NCI-H1436 (cell line): ENCODE data around the gene LTA4H.

Source experiments
- DNase-seq: peaks from one replicate; lab custom pipeline; 2025; lab: John Stamatoyannopoulos, UW

The LTA4H gene

DNA sequence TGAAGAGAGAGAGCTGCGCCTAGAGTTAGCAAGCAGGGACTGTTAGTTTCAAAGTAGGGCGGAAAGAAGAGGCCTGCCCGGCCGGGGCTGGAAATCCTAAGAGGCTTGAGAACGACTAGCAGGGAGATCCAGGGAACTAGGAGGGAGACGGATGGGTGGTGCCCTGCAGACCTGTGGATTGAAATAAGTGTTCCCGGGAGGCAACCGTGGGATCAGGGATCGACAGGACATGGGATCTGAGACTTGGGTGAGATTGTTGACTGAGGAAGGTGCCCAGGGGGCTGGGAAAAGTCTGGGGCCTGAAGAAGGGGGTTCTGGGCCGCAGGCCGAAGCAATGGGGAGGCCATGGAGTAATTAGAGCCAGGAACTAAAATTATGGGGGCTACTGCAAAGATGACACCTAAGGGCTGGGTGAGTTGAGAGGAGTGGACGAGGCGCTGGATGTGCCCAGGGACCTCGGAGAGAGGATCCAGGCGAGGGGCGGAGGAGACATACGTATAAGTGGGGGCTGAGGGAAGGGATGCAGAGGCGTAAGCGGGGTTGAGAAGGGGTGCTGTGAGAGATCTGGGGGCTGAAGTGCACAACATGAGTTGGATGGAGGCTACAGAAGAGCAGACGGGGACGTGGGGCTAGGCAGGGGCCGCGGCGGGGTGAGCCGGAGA is 635 bp downstream of the LTA4H start:
- DNase-seq = no peak

DNA sequence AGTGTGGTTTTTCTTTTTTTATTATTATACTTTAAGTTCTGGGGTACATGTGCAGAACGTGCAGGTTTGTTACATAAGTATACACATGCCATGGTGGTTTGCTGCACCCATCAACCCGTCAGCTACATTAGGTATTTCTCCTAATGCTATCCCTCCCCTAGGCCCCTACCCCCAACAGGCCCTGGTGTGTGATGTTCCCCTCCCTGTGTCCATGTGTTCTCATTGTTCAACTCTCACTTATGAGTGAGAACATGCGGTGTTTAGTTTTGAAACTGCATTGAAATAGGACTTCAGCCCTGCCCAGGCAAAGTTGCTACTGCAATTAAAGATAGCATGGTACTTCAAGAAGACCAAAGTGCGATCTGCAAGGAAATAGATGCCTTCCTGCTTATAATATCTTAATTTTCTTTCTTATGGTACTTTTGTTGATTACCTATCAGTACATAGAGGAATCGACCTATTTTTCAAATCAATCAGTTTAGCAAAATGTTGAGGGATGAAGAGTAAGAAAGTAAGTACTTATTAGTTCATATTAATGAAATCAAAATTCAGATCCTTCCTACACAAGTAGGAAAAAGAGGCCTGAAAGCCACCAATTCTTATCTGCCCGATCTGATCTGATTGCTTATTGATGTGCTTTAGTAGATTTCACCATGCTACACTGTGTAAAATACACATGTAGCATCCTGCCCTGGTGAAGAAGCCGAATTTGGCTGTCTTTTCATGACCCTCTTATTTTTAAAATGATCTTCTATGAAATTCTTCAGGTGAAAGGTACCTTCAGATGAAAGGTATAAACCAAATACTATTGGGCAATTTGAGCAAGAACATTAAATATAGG is 1.6 kb downstream of the LTA4H start:
- no peak for DNase-seq

DNA sequence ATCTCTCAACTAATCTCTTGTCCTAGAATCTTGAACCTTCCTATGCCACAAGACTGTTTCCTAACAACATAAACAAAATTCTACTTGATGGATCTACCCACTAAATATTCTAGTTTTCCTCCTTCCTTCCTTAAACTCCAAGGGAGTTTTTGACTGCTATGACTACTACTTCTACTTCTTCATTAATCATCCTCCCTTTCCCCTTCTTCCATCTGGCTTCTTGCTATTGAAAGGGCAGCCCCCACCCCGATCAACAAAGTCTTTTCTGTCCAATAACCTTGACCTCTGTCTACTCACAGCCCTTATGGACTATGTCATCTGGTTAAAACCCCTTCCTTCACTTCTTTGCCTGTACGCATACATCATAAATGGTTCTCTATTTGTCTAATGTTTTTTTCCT is 5.6 kb downstream of the LTA4H start:
- no peak for DNase-seq

DNA sequence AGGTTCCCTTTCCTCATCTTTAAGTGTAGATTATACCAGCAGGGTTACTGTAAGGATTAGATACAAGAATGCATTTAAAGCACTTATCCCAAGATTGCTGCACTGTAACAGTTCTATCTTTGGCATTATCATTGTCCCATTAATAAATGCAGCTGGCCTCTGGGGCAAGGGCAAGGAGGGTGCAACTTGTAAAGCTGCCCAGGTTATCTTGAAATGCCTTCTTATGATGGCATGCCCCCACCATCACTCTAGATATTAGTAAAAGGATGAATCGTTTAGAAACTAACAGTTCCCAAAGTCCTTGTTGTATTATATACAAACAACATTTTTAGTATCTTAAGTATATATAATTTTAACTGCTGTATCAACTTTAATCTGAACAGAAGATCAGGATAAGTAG is 6.8 kb downstream of the LTA4H start:
- no peak for DNase-seq

DNA sequence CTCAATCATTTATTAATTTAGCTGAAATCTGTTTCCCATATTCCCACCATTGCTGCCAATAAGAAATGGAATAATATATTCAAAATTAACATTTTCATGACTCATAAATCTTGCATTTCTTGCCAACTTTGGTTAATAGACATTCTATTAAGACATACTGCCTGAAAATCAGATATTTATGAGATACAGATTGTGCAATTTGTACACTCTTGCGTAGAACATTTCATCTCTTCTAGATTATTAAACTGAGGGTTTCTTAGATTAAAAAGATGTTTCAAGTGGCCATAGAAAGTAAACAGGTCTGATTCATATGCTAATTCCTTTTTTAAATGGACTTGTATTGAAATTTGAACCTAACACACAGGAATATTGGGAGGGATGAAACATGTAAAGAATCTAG is 9.1 kb downstream of the LTA4H start:
- no peak for DNase-seq

DNA sequence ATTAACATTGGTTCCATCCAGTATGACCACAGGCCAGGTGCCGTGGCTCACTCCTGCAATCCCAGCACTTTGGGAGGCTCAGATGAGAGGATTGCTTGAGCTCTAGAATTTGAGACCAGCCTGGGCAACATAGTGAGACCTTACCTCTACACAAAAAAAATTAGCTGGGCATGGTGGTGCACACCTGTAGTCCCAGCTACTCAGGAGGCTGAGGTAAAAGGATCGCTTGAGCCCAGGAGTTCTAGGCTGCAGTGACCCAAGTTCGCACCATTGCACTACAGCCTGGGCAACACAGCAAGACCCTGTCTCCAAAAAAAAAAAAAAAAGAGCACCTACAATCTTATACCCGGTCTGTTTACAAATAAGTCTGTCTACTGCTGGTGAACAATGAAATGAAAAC is 9.9 kb downstream of the LTA4H start:
- DNase-seq = no peak

DNA sequence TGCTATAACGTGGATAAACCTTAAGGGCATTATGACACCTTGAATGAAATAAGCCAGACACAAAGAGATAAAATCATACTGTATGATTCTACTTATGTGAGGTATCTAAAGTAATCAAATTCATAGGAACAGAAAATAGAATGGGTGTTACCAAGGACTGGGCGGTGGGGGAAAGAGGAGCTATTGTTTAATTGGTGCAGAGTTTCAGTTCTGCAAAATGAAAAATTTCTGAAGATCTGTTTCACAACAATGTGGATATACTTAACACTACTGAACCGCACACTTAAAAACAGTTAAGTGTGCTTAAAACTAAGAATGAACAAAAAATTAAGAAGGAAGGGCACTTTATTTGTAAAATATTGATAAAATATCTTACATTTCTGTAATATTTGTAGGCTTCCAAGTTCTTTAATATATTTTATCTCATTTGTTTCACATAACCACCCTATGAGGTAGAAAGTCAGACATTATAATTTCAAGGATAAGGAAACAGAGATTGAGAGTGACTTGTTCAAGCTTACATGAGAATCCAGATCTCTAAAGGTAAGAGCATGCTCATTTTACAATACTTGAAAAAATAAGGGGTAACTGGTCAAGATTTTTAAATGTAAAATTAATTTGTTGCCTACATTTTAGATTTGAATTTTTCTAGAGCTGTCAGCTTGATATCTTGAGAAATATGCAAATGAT is 14.9 kb downstream of the LTA4H start:
- no peak for DNase-seq

DNA sequence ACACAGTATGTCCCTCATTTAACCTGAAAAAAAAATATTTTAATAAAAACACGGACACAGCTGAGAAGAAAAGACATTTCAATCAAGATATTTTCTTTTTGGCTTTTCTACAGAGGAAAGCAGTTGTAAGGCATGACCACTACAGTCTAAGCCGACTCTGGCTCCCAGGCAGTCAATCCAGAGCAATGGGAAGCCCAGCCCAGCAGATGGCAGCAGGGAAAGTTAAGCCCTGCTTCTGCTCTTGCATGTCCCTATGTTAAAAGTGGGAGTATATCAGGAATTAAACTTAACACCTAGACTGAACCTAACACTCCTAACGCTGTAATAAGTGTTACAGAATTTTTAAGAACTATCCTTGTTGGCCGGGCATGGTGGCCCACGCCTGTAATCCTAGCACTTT is 19.7 kb downstream of the LTA4H start:
- DNase-seq = no peak

DNA sequence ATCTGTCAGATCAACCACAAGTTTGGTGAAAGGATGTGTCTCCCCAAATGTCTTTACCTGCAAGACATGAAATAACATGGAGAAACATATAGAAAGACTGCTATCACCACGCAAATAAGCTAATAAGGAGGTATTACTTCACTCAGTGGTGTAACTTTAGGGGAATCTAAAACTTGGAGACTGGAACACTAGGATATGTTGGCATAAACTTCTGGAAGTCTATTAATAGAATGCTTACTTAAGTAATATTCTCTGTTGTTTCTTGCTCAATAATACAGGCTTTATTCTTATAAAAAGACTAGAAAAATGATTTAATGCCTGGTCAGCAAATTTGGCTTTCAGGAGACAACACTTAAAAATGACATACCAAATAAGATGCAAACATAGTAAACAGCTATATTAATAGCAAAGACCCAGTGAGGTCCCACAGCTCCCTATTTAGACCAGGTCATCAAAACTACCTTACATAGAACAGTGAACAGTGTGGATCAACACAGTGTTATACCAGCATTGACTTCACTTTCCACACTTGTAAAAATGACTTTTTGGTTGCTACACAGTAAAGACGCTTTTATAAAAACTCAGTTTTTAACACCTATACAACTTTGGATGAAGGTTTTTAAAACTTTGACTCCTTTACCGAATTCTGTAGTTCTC is 20.3 kb downstream of the LTA4H start:
- no peak for DNase-seq

DNA sequence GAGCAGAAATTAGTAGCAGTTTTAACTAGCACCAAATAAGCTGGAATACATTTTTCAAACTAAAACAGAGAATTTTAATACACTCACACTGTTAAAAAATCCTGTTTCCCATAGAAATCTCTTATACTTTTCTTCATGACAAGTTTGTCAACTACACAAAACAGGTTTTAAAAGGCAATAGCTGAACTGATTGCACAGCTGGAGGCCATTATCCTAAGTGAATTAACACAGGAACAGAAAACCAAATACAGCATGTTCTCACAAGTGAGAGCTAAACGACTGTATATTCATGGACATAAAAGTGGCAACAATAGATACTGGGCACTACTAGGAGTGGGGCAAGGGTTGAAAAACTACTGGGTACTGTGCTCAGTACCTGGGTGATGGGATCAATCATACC is 27.7 kb downstream of the LTA4H start:
- no peak for DNase-seq

DNA sequence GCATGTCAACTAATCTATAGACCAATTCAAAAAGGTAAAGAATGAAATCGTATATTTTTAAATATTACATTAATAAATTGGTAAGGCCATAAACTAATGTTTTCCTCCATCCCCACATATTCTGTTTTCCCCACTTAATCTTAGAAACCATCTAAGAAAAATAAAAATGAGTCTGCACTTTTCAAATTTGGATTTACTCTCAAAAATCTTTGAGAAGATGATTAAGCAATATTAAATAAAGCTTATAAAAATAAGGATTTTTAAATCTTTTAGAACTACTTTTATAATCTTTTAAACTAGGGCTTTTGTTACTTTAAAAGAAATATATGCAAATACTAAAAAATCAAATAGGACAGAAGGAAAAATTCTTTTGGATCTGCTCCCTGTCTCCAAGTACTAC is 28.7 kb downstream of the LTA4H start:
- no peak for DNase-seq

DNA sequence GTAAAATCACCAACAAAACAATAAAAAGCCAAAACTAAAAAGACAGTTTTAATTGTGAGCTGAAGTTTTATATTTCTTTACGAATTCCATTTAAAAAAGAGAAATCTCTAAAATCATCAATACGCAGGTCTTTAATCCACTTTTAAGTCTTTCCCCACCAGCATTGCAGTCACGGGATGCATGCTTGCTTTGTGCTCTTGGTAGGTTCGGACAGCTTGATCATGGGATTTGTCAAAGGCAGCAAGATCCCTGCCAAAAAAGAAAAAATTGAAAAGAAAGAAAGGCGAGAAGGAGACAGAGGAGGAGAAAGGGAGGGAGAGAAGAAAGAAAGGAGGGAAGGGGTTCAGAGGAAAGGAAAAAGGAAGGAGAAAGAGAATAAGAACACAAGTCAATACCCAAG is 34.5 kb downstream of the LTA4H start:
- DNase-seq = no peak

DNA sequence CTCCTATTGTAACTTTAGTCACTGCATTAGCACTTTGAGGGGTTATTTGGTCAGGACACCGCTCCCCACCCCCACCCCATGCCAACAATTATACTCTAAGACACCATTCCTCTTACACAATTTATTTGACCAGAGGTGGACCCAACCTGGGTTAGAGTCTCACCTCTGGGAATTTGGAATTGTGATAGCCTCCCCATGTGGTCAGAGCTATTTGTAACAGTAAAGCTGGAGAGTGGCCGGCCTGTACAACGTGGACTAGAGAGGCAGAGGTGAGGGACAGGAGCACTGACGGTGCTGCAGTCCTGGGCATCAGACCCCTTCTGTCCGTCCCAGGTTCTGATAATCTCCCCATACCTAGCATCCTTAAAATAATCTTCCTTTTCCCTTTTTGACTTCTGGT is 35.9 kb downstream of the LTA4H start:
- no peak for DNase-seq

DNA sequence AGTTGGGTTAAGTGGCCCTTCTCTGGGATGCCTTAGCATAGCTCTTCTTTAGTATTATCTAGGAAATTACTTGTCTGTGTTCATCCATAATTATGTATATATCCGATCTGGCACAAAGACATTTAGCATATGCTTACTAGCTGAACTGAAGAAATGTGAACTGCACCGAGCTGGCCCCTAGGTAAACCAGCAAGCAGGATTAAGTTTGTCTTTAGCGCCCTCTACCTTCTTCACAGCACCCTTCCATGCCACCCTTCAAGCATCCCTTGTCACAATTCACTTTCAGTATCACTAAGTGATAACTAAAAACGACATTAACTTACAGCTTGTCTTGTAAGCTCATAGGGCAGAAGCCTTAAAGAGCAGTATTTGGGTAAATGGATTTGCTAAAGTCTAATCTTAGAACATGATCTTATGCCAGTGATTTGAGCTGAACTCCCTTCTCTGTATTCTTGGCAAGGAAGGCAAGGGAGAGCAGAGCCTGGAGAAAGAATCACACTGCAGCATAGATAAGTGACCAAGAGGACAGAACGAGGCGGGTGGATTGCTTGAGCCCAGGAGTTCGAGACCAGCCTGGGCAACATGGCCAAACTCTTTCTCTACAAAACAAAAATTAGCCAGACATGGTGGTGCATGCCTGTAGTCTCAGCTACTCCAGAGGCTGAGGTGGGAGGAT is 36.6 kb downstream of the LTA4H start:
- DNase-seq = peak; percentile 43

DNA sequence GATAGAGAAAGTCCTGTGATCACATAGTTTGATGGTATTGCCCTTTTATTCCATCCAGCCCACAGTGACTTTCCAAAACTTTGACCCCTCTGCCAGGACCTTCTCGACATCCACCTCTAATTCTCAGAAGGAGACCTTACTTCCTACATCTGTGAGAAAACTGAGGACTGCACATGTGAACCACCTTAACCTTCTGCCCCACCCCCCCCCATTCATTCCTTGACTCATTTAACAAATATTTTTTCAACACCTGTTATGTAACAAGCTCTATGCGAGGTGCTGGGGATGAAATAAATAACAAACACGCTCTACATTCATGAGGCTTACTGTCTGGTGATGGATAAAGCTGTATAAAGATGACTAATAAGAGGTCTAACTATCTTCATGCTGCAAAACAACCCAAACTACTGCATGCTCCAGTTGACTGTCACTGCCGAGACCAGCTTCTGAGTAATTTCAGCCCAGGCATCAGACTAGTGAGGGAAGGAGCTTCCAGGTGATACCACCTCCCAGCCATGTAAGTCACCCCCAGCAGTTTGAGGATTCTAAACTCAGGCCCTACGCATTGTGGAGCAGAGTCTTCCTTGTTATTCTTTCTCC is 37.4 kb downstream of the LTA4H start:
- DNase-seq = no peak

DNA sequence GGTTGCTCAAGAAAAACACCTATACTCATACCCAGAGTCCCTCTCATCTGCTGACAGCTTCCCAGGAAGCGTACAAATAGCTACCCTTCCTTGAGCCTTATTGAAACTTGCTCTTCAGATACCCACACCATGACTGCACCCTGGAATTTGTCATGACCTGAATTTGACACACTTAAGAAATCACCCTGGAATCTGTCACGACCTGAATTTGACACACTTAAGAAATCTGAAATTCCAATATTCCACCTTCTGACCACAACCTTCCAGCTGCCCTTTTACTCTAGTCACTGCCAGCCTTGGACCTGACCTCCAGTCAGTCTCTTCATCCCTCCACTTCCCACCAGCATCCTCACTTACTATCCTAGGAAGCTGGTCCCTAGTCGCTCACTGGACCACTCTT is 38.1 kb downstream of the LTA4H start:
- DNase-seq = no peak

DNA sequence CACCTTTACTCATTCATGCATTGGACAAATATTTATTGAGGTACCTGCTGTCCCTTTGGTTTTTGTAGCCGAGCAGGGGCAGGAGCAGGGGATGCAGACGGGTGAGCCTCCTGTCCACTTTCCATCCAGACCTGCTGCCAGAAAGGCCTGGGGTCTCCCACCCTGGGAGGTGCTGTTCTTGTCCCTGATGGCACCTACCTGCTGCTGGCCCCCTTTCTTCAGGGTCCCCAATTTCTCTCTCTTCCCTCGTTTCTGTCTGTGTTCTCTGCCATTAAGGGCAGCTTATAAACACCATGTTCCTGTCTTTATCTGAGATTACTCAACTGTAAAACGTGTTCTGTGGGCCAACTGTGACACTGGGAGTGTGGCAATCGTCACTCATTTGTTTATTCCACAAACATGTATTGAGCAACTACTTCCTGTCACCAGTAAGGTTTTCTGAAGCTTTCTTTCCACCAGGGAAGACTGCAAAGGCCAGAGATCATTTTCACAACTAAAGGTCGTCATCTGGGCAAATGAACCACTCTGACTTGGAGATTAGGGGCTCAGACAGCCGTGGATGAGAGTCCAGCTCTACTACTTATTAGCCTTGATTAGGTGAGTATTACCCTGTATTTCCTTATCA is 39.2 kb downstream of the LTA4H start, which contains the start of gene HAL:
Gene HAL (minus strand): TSS at position 311 of the 625 bp plus-strand sequence. CDS start 434 bp downstream, outside the sequence.
- no peak for DNase-seq

DNA sequence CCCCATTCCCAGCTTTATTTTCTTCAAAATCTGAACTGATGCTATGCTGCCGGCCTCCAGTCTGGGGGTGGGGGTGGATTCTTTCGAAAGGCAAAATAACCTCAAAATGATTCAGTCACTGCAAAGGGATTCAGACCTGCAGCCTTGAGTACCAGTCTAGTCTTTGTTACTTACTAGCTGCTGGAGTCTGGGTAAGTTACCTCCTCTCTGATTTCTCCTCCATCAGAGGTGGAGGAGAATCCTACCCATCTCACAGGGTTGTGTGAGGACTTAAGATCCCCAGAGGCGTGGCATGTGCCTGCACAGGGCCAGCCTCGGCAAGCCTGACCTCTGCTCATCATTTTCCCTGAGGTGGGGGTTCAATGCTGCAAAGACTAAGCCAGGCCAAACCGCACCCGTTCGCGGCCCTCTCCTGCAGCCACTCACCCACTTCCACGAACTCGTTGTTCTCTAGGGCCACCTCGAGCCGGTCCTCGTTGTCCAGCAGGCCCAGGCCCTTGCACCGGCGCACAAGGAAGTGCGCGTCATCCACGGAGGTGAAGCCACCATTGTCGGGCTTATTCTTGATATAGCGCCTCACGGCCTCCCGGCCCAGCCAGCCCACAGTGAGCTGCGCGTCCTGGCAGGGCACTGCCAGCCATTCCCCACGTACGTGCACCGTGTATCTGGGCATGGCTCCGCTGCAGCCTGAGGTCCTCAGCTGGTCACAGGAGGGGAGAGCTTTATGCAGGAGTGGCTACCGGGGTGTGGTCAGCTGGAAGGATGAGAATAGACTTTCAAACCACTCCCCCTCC is 40.0 kb downstream of the LTA4H start:
- no peak for DNase-seq

DNA sequence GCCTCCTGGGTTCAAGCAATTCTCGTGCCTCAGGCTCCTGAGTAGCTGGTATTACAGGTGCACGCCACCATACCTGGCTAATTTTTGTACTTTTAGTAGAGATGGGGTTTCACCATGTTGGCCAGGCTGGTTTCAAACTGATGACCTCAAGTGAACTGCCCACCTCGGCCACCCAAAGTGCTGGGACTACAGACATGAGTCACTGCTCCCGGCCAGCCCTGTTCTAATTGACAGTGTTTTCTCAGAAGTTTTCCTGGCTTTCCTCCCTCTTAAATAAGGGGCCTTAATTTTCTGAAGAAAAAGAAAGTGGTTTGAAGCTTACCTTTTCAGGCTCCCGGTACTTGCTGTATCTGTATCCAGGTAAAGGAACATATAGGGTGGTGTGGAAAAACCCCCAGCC is 40.9 kb downstream of the LTA4H start:
- no peak for DNase-seq

DNA sequence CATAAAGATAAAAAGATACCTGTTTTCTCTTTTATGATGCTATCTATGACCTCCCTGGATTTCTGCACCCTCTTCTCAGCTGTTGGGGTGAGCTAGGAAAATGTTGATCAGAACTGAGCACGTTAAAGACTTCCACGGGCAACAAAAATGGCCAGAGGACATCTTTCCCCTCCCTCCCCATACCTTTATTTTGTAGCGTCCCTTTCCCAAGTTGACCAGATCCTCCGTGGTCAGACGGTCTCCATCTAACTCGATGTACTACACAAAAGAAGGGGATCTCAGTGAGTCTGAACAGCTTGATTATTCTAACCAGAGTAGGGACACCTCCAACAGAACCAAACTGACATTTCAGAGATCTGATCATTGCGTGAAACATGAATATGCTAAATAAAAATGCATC is 41.5 kb downstream of the LTA4H start:
- no peak for DNase-seq
